Measurements from ENCODE around the gene KIAA0232. TPM values are rescaled to one million over a fixed set of nuclear protein-coding genes. Genes with fewer than 3 reads are reported as not detected.
A peak's percentile ranks its signal among the peaks of the same experiment; 100 is the strongest.

Gene KIAA0232
- total and polyA plus RNA-seq, 9 of the 15 experiments (the other 6 are each of a cell fraction or from before 2014, with no cell fraction given), result 3.5 to 17.4 (median 13.0) TPM

- TF ChIP-seq ARID4B (CRISPR knock-in tag; IDR thresholded peaks at IDR 0.05), result peak; percentile 76; the same call in 1 of the 2 replicates
- peak; percentile 27; the same call in 1 of the 2 replicates for TF ChIP-seq ZNF766 (CRISPR knock-in tag; conservative IDR thresholded peaks at IDR 0.05)
- no peak for TF ChIP-seq SMARCB1 (IDR thresholded peaks at IDR 0.05; ENCODE audit: insufficient read length, low read depth)
- peak; percentile 97 for TF ChIP-seq CTBP1 (IDR thresholded peaks at IDR 0.05; ENCODE audit: borderline replicate concordance)
- peak; percentile 56; the same call in 1 of the 2 replicates for TF ChIP-seq JUN (IDR thresholded peaks at IDR 0.05; ENCODE audit: borderline replicate concordance, low read depth, low read length)
- peak; percentile 29; the same call in 1 of the 2 replicates for TF ChIP-seq JUN (CRISPR knock-in tag; IDR thresholded peaks at IDR 0.05; ENCODE audit: borderline replicate concordance)
- TF ChIP-seq ZNF589 (CRISPR knock-in tag; IDR thresholded peaks at IDR 0.05; ENCODE audit: low read depth), result no peak; the same call in 1 of the 2 replicates
- TF ChIP-seq RAD21 (CRISPR knock-in tag; conservative IDR thresholded peaks at IDR 0.05 in 1 of 2, IDR thresholded peaks at IDR 0.05 in 1 of 2), result peak in 1 of 2 experiments; percentile 23; a peak in 1 of 4 replicates
- peak; percentile 95 for TF ChIP-seq RB1 (IDR thresholded peaks at IDR 0.05; ENCODE audit: low read depth)
- no peak for TF ChIP-seq ZZZ3 (IDR thresholded peaks at IDR 0.05)
- no peak for TF ChIP-seq STAG1 (CRISPR knock-in tag; IDR thresholded peaks at IDR 0.05; ENCODE audit: borderline replicate concordance)
- no peak for TF ChIP-seq NR2F6 (CRISPR knock-in tag; IDR thresholded peaks at IDR 0.05)
- peak; percentile 95 for TF ChIP-seq L3MBTL2 (IDR thresholded peaks at IDR 0.05)
- no peak for TF ChIP-seq LARP7 (IDR thresholded peaks at IDR 0.05)
- TF ChIP-seq KLF6 (CRISPR knock-in tag; IDR thresholded peaks at IDR 0.05; ENCODE audit: borderline replicate concordance), result no peak
- peak; percentile 52; the same call in 1 of the 2 replicates for TF ChIP-seq POLR2H (tag; IDR thresholded peaks at IDR 0.05; ENCODE audit: low read depth)
- peak in 1 of 2 experiments; percentile 37; a peak in 1 of 4 replicates for TF ChIP-seq RCOR1 (IDR thresholded peaks at IDR 0.05; ENCODE audit: borderline replicate concordance in 1 of 2, low read depth in 2 of 2, low read length in 2 of 2)
- TF ChIP-seq ZNF134 (CRISPR knock-in tag; conservative IDR thresholded peaks at IDR 0.05), result no peak; the same call in 1 of the 2 replicates
- no peak for TF ChIP-seq SMARCE1 (IDR thresholded peaks at IDR 0.05)
- TF ChIP-seq RBM15 (IDR thresholded peaks at IDR 0.05; ENCODE audit: insufficient read depth, low read length), result no peak
- TF ChIP-seq ESRRB (CRISPR knock-in tag; IDR thresholded peaks at IDR 0.05; ENCODE audit: borderline replicate concordance), result no peak
- TF ChIP-seq ILF3 (IDR thresholded peaks at IDR 0.05; ENCODE audit: borderline replicate concordance), result no peak
- peak in 1 of 2 experiments; percentile 28; a peak in 1 of 4 replicates for TF ChIP-seq TBL1XR1 (IDR thresholded peaks at IDR 0.05; ENCODE audit: low read length in 2 of 2)
Measured at GRCh38 chr4:6782147-6782845, at the start of gene KIAA0232 (continued).

Measured in K562 (cell line).